ENCODE results near the gene RFK.

Gene RFK

DNA sequence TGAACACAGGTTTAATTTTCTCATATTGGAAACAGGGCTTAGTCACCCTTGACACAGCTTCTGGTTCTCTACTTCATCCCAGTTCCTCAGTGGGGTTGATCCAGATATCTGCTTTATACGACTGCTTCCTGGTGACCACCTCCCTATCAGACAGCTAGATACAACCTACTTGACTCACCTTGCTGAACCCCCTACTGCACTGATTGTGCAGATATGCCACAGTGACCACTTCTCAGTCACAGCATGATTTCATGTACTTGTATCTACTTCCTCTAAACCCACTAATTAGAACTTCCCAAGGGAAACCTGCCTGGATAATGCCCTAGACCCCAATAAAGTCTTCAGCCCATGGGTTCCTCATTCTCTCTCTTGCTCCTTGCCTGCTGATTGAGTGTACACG, 18.4 kb upstream of the RFK start:
- DNase-seq (ENCODE audit: low spot score): no peak

GRCh38 chr9:76405868-76406267, 11.6 kb upstream of the RFK start:
- no peak for DNase-seq (ENCODE audit: low spot score)

DNA sequence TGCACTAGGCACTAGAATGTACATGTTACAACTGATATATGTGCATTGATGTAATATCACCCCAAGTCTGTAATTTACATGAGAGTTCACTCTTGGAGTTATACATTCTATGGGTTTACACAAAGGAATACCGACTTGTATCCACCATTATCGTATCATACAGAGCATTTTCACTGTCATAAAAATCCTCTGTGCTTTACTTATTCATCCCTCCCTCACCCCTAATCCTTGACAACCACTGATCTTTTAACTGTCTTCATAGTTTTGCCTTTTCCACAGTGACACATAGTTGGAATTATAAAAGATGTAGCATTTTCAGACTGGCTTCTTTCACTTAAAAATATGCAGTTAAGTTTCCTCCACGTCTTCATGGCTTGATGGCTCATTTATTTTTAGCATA, 11.1 kb upstream of the RFK start:
- DNase-seq (ENCODE audit: low spot score): no peak

GRCh38 chr9:76404401-76404800, 10.2 kb upstream of the RFK start:
- DNase-seq (ENCODE audit: low spot score): no peak

DNA sequence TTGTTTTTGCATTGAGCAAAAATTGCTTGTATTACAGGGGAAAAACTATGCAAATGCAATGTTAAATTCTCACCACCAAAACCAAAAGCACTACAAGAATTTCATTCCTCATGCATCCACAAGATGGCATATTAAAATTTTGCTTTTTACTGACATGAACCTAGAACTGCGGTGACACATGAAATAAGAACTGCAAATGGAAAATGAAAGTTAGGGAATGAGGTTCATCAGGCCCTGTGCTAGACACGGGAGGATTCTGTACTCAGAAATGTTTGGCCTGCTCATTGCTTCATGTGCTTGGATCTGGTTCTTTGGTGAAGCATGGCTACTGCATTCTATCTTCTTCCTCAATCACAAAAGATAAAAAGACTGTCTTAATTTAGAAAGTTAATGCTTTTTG, 9.1 kb upstream of the RFK start:
- DNase-seq (ENCODE audit: low spot score): no peak

GRCh38 chr9:76401580-76402354, 7.5 kb upstream of the RFK start:
- DNase-seq (ENCODE audit: low spot score): no peak

DNA sequence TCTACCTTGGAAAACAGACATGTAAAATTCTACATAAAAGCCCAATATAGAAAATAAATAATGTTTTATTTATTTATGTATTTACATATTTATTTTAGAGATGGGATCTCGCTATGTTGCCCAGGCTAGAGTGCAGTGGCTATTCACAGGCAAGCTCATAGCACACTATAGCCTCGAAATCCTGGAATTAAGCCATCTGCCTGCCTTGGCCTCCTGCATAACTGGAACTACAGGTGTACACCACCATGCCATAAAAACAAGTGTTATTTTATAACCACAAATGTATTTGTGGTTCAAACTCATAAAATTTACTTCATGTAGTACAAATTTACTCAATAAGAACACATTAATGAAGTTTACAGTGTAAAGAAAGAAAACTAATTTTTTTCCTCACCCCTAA, 7.0 kb upstream of the RFK start:
- DNase-seq (ENCODE audit: low spot score): no peak

- no peak for DNase-seq (ENCODE audit: low spot score)
Measured at GRCh38 chr9:76400534-76401096, 6.4 kb upstream of the RFK start.

DNA sequence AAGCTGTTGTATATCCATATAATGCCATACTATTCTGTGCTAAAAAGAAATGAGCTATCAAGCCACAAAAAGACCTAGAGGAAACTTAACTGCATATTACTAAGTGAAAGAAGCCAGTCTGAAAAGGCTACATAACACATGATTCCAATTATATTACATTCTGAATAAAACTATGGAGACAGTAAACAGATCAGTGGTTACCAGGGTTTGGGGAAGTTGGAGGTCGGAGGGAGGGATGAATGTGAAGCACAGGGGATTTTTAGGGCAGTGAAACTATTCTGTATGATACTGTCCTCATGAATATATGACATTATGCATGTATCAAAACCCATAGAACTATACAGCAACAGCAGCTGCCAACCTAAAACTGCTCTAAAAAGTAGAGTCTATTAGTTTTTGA, 5.6 kb upstream of the RFK start:
- no peak for DNase-seq (ENCODE audit: low spot score)

GRCh38 chr9:76396597-76396996, 2.4 kb upstream of the RFK start:
- no peak for DNase-seq (ENCODE audit: low spot score)

GRCh38 chr9:76396144-76396543, 1.9 kb upstream of the RFK start:
- DNase-seq (ENCODE audit: low spot score): no peak

DNA sequence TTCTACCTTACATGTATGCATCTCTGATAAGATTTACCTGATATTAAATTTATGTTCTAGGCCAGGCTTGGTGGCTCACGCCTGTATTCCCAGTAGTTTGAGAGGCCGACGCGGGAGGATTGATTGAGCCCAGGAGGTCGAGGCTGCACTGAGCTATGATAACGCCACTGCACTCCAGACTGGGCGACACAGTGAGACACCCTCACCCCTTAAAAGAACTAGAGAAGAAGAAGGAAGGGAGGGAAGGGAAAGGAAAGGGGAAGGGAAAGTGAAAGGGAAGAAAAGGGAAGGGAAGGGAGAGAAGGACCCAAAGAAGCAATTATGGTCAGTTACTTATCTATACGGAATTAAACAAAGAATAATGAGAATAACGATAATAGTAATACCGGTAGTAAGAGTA, 1.2 kb upstream of the RFK start:
- no peak for DNase-seq (ENCODE audit: low spot score)

GRCh38 chr9:76394960-76395252, 680 bp upstream of the RFK start:
- DNase-seq (ENCODE audit: low spot score): peak; percentile 62

DNA sequence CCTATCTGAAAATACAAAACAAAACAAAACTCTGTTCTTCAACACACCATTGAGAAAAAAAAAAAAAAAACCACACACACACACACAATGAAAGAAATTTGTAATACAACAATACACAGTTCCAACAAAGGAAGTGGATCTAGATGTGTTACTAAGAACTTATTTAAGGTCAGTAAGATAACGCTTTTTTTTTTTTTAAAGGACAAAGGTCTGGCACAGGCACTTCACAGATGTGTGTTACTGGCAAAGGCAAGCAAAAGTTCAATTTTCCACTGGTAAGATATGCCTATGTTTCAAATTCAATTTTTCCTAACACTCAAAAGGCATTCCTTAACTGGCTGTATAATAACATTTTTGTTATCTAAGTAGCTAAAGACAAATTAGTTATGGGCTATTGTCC, 3.6 kb downstream of the RFK start:
- DNase-seq (ENCODE audit: low spot score): no peak

- no peak for DNase-seq (ENCODE audit: low spot score)
Measured at GRCh38 chr9:76379494-76379893, 14.7 kb downstream of the RFK start.

DNA sequence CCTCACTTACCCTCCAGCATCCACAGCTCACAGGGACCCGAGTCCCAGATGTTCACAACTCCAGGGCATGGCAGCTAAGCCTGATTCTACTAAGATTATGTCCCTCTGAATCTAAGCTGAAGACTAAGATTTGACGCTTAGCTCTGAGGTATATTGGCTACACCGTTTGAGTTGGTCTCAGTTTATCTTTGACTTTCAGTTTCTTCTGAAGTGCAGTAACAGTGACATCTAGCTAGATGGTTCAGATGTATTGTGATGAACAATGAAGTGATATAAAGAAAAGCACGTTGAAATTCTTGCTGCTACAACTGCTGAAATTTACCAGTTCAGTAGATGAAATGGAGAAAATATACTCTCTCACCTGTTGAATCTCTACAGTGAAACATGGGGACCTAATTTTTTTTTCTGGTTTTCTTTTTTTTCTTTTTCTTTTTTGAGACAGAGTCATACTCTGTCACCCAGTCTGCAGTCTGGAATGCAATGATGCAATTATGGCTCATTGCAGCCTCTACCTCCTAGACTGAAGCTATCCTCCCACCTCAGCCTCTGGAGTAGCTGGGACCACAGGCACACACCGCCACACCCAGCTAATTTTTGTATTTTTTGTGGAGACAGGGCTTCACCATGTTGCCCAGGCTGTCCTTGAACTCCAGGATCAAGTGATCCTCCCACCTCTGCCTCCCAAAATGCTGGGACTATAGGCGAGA, 15.7 kb downstream of the RFK start:
- DNase-seq (ENCODE audit: low spot score): no peak

GRCh38 chr9:76377791-76378190, 16.4 kb downstream of the RFK start:
- no peak for DNase-seq (ENCODE audit: low spot score)

- peak; percentile 41 for DNase-seq (ENCODE audit: low spot score)
Measured at GRCh38 chr9:76374783-76375559, 19.3 kb downstream of the RFK start.

- DNase-seq (ENCODE audit: low spot score): no peak
Measured at GRCh38 chr9:76373784-76374474, 20.3 kb downstream of the RFK start.

GRCh38 chr9:76373173-76373783, 20.9 kb downstream of the RFK start:
- DNase-seq (ENCODE audit: low spot score): peak; percentile 47

DNA sequence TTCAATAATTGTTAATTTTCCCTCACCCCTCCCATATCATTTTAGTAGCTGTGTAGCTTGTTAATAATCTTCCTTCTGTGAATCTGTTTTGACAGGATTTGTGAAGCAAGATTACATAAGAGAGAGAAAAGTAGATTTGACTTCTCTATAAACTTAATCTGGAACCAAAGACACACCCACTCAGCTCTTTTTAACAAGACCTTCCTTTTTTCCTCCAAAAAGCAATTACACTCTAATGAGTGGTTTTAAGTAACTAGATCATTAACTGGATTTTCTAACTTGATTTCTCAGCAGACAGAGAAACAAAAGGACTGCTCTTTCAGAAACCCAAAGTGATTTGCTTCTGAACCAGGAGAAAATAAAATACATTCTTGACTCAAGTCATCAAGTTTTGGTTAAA, 21.9 kb downstream of the RFK start:
- no peak for DNase-seq (ENCODE audit: low spot score)

GRCh38 chr9:76371901-76372300, 22.3 kb downstream of the RFK start:
- DNase-seq (ENCODE audit: low spot score): no peak
